OCI-LY7 (cell line): Measurements from ENCODE around the gene BSND.

ENCODE experiments used
- CTCF ChIP-seq: fragments of 200-600 bp; sonication (generic); conservative IDR thresholded peaks from 2 replicates; pipeline ENCODE4 v1.5.1; 2014; ENCODE audit warnings: mild to moderate bottlenecking, antibody characterized with exemption, low read length, moderate library complexity, mixed read lengths
- EZH2phosphoT487 ChIP-seq: fragments of 200-600 bp; sonication (generic); IDR thresholded peaks from 2 replicates; pipeline ENCODE4 v1.6.1; 2018; ENCODE audit warnings: low read depth, borderline replicate concordance, mild to moderate bottlenecking, mixed run types, antibody characterized with exemption, low read length, moderate library complexity, mixed read lengths

- no peak for TF ChIP-seq EZH2phosphoT487
- TF ChIP-seq CTCF, result no peak
These were observed 43.4 kb upstream of the BSND start for GRCh38 chr1:54955359-54955758.
